ENCODE results near the gene TOM1L1. TPM values are rescaled to one million over a fixed set of nuclear protein-coding genes. Genes with fewer than 3 reads are reported as not detected.

TOM1L1 gene
- total and polyA plus RNA-seq, 2 of the 8 experiments (the other 6 are each of a cell fraction or from before 2014, with no cell fraction given): 47.0 to 60.8 TPM

GRCh38 chr17:54863176-54863575 lies 37.5 kb upstream of the TOM1L1 start:
- Histone ChIP-seq H3K79me1 (ENCODE audit: low read depth, low read length) (no peaks in the 10 kb centered on the region), H3K4me1 (replicated peaks in 1 of 4; ENCODE audit: control insufficient read depth in 3 of 4, insufficient read depth in 4 of 4, low read length in 3 of 4) (peaks cover 0 to 5% (median 0%) of the 10 kb centered on the region in 4 experiments; a peak in 1 of 7 replicates), H3K56ac (replicated peaks; ENCODE audit: insufficient read length, low read depth, low read length) (no peak overlapping the region), H4K8ac (ENCODE audit: extremely low read depth, insufficient read depth, low read length) (no peak overlapping the region), H3K27me3 (replicated peaks in 1 of 4; ENCODE audit: control insufficient read depth in 3 of 4, extremely low read depth in 1 of 4, insufficient read depth in 3 of 4, low read length in 3 of 4) (no peaks in the 10 kb centered on the region), H3K4me2 (ENCODE audit: insufficient read depth in 1 of 2, low read depth in 2 of 2, low read length in 2 of 2) (no peak overlapping the region), H3K27ac (ENCODE audit: low read depth, low read length) (no peak overlapping the region), H2BK5ac (ENCODE audit: low read depth, low read length) (no peak overlapping the region), H4K20me1 (replicated peaks in 1 of 2; ENCODE audit: control insufficient read depth in 1 of 2, insufficient read depth in 2 of 2, low read length in 2 of 2) (no peaks in the 10 kb centered on the region), H3K9me3 (ENCODE audit: insufficient read depth in 2 of 2, low read depth in 1 of 2, low read length in 1 of 2) (no peaks in the 10 kb centered on the region), H4K5ac (ENCODE audit: insufficient read length, low read depth, low read length) (no peak overlapping the region), H2AFZ (ENCODE audit: low read length) (no peak overlapping the region), H3K9ac (replicated peaks in 1 of 4; ENCODE audit: extremely low read depth in 1 of 4, low read depth in 3 of 4, low read length in 3 of 4) (no peak overlapping the region), H3K4ac (replicated peaks; ENCODE audit: insufficient read length, low read depth, low read length) (no peak overlapping the region), H3K18ac (ENCODE audit: extremely low read depth, low read length) (no peak overlapping the region), H3K4me3 (ENCODE audit: extremely low read depth in 1 of 4, insufficient read depth in 2 of 4, low read depth in 3 of 4, low read length in 4 of 4) (no peak overlapping the region), H3K23me2 (ENCODE audit: low read depth, low read length) (no peaks in the 10 kb centered on the region; the same call in 1 of the 2 replicates), H2BK20ac (ENCODE audit: low read length) (no peak overlapping the region), H3K14ac (ENCODE audit: insufficient read length) (no peak overlapping the region), H3K79me2 (ENCODE audit: control insufficient read depth in 1 of 2, insufficient read depth in 2 of 2, low read length in 2 of 2) (no peaks in the 10 kb centered on the region), H2BK12ac (ENCODE audit: low read depth, low read length) (no peak overlapping the region), H2AK5ac (ENCODE audit: low read depth, low read length) (no peak overlapping the region), H3K23ac (ENCODE audit: insufficient read length) (no peak overlapping the region), H2BK120ac (replicated peaks; ENCODE audit: low read depth, low read length) (no peak overlapping the region), H2BK15ac (ENCODE audit: low read length) (no peak overlapping the region), H4K91ac (replicated peaks; ENCODE audit: insufficient read length, low read length) (no peak overlapping the region), H3K36me3 (ENCODE audit: control insufficient read depth in 2 of 4, insufficient read depth in 4 of 4, low read length in 3 of 4) (no peaks in the 10 kb centered on the region)
- CTCF ChIA-PET (ENCODE audit: partially characterized antibody): no interaction called here
- POLR2A ChIA-PET (ENCODE audit: partially characterized antibody): no interaction called here
- FAIRE-seq (no peak), DNase-seq (ENCODE audit: low read depth in 1 of 2, low spot score in 2 of 2) (no peak)
- no peak for TF ChIP-seq SP1 (IDR thresholded peaks at IDR 0.05; ENCODE audit: low read depth, low read length)
- TF ChIP-seq SUZ12 (IDR thresholded peaks at IDR 0.05; ENCODE audit: low read length): no peak
- 40% methylated on average over 2 of the region's 2 CpGs; no CpG with 5 or more reads in 1 of the 2 experiments for WGBS, 2 experiments (ENCODE audit: extremely low coverage in 1 of 2, insufficient coverage in 1 of 2, insufficient read length in 1 of 2, insufficient replicate concordance in 2 of 2, low coverage in 1 of 2, low lambda C conversion rate in 2 of 2, missing lambda C conversion rate in 1 of 2)
